Progenitor cell of endocrine pancreas (in vitro differentiated cells): ENCODE data around the gene NPHP4. TPM values are rescaled to one million over a fixed set of nuclear protein-coding genes. Genes with fewer than 3 reads are reported as not detected.

Experiments
- DNase-seq: peaks from one replicate; pipeline ENCODE4 v3.0.0; 2021; ENCODE audit warnings: low spot score; ENCODE audit not compliant: unreplicated experiment
- H3K27ac Mint-ChIP-seq: 2 replicates; pipeline ENCODE4 v1.8.0; 2021; ENCODE audit warnings: mild to moderate bottlenecking, moderate library complexity, mixed read lengths
- H3K27me3 Mint-ChIP-seq: 2 replicates; pipeline ENCODE4 v1.8.0; 2021; ENCODE audit warnings: mixed read lengths
- H3K36me3 Mint-ChIP-seq: 2 replicates; pipeline ENCODE4 v1.8.0; 2022; ENCODE audit warnings: mixed read lengths; ENCODE audit not compliant: insufficient read depth
- H3K4me1 Mint-ChIP-seq: 2 replicates; pipeline ENCODE4 v1.8.0; 2021; ENCODE audit warnings: low read depth, mixed read lengths
- H3K4me3 Mint-ChIP-seq: 2 replicates; pipeline ENCODE4 v1.8.0; 2021; ENCODE audit warnings: low read depth, mild to moderate bottlenecking, moderate library complexity, mixed read lengths
- H3K9me3 Mint-ChIP-seq: 2 replicates; pipeline ENCODE4 v1.8.0; 2021; ENCODE audit warnings: low read depth, mixed read lengths
- total RNA-seq: library from RNA; stranded (reverse); gene quantifications from 2 replicates; pipeline ENCODE4 v1.2.1, GENCODE V29; 2021
- TF ChIP-seq, protein P1 (sequence below): fragments of 200-600 bp; sonication (generic); IDR thresholded peaks from one replicate; pipeline ENCODE4 v1.5.0; 2021; ENCODE audit warnings: antibody characterized with exemption, mild to moderate bottlenecking; ENCODE audit not compliant: unreplicated experiment

Gene NPHP4
- total RNA-seq, 1 donor from 2014 or later: 29.9 TPM

DNA sequence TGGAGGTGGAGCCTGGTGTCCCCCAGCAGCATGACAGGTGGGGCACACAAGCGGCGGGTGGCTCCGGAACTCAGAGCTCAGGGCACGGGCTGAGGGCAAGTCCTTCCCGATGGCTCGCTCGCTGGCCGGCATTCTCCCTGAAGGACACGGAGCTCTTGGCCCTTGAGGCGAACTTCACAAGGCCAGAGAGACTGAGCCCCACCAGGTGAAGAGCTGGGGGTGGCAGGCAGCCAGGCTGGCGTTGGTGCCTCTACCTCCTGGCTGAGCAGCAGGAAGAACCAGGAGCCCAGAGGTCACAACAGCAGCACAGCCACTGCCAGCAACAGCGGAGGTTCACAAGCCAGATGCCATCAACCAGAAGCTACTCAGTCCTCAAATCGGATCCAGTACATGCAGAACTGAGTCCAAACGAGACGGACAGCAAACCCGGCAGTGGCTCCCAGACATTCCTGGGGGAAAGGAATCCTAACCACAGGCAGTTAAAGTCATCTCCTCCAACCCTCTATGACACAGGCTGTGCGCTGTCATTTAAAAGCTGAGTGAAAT is 54.1 kb downstream of the NPHP4 start:
- Mint-ChIP-seq H3K9me3 (peaks cover 3% of the 10 kb centered on the region), H3K27me3 (no peaks in the 10 kb centered on the region), H3K36me3 (peaks cover 19% of the 10 kb centered on the region), H3K4me3 (no peak overlapping the region), H3K27ac (no peak overlapping the region), H3K4me1 (peaks cover 2% of the 10 kb centered on the region)
- DNase-seq: no peak
- TF ChIP-seq, protein P1, sequence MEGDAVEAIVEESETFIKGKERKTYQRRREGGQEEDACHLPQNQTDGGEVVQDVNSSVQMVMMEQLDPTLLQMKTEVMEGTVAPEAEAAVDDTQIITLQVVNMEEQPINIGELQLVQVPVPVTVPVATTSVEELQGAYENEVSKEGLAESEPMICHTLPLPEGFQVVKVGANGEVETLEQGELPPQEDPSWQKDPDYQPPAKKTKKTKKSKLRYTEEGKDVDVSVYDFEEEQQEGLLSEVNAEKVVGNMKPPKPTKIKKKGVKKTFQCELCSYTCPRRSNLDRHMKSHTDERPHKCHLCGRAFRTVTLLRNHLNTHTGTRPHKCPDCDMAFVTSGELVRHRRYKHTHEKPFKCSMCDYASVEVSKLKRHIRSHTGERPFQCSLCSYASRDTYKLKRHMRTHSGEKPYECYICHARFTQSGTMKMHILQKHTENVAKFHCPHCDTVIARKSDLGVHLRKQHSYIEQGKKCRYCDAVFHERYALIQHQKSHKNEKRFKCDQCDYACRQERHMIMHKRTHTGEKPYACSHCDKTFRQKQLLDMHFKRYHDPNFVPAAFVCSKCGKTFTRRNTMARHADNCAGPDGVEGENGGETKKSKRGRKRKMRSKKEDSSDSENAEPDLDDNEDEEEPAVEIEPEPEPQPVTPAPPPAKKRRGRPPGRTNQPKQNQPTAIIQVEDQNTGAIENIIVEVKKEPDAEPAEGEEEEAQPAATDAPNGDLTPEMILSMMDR: no peak

DNA sequence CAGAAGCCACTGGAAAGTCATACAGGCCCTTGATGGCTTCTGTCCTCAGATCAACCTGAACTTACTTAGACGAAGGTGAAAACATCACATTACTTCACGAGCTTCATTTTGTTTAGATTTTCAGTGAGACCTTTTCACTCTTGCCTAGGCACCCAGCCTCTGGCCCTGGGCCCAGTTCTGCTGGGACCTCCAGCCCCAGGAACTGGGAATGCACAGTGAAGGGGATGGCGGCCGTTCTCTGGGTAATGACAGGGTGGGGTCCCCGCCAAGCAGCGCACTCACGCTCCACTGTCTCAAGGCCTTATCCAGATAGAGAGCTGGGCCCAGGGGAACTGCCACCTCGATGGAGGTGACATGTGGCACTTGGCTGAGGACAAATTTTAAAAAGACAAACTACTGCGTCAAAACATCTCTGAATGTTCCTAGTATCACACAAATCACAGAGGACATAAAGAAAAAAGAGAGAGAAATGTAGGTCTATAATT is 54.8 kb downstream of the NPHP4 start:
- H3K4me1 Mint-ChIP-seq: peaks cover 2% of the 10 kb centered on the region
- no peak overlapping the region for H3K4me3 Mint-ChIP-seq
- peaks cover 24% of the 10 kb centered on the region for H3K36me3 Mint-ChIP-seq
- peaks cover 3% of the 10 kb centered on the region for H3K9me3 Mint-ChIP-seq
- TF ChIP-seq, protein P1: no peak
- H3K27ac Mint-ChIP-seq: no peak overlapping the region
- no peak for DNase-seq
- H3K27me3 Mint-ChIP-seq: no peaks in the 10 kb centered on the region

DNA sequence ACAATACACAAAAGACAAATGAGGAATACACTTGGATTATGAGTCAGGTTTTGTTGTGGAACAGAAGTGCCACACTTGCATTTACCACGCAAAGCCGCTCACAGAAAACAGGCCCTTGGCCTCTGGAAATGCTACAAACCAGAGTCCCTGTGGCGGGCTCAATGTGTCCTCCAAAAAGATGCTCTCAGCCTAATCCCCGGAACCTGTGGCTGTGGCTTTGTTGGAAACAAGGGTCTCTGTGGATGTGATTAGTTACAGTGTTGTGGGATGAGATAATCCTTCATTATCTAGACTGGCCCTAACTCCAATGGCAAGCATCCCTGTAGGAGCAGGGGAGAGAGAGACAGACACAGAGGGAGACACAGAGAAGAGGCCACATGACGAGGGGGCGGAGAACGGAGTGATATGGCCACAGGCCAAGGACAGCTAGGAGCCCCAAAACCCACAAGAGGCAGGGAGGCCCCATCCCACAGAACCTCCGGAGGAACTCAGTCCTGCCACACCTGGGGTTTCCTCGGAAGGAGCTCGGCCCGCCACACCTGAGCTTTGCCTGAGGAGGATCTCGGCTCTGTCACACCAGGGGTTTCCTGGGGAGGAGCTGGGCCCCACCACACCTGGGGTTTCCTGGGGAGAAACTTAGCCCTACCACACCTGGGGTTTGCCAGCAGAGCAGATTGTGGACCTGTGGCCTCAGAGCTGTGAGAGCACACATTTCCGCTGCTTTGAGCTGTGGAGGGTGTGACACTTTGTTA is 55.4 kb downstream of the NPHP4 start:
- no peak overlapping the region for H3K4me3 Mint-ChIP-seq

DNA sequence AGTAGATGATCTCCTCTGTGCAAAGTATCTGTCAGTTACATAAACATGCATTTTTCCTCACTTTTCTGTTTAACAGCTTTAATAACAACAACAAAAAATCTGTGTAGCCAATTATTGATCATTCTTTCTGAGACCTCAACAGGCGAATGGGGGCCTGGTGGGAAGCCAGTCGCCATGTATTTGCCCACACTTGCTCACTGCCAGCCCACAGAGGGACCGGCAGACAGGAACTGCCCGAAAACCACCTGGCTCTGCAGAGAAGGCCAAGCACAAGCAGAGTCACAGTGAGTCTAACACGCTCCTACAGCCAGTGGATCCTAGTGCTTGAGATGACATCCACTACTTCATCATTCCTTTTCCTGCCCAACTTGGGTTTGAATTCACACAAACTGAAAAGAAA is 56.1 kb downstream of the NPHP4 start:
- peaks cover 2% of the 10 kb centered on the region for H3K4me1 Mint-ChIP-seq
- peaks cover 3% of the 10 kb centered on the region for H3K9me3 Mint-ChIP-seq
- peaks cover 20% of the 10 kb centered on the region for H3K36me3 Mint-ChIP-seq
- H3K4me3 Mint-ChIP-seq: no peak overlapping the region
- H3K27ac Mint-ChIP-seq: no peak overlapping the region
- TF ChIP-seq, protein P1: no peak
- H3K27me3 Mint-ChIP-seq: no peaks in the 10 kb centered on the region
- DNase-seq: no peak

More for the DNA sequence above, 55.4 kb downstream of the NPHP4 start:
- Mint-ChIP-seq H3K27me3 (no peaks in the 10 kb centered on the region), H3K36me3 (peaks cover 26% of the 10 kb centered on the region), H3K9me3 (peaks cover 3% of the 10 kb centered on the region), H3K27ac (no peak overlapping the region), H3K4me1 (peaks cover 2% of the 10 kb centered on the region)
- TF ChIP-seq, protein P1: no peak
- no peak for DNase-seq

DNA sequence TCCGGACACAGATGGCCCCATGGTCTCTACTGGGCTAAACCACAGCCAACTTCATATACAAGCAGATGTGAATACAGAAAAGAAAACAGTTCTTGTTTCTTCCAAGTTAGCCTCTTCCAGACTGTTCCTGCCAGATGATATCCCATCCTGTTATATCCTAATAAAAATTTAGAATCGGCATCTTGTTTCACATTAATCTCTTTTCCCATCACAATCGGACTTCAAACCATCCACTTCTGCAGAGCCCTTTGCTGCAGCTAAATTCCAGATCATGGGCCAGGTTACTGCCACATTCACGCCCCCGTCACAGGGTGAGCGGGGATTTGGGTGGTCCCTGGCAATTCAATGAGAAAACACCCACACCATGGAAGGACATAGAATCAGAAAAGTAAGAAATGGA is 57.2 kb downstream of the NPHP4 start:
- peaks cover 22% of the 10 kb centered on the region for H3K36me3 Mint-ChIP-seq
- no peaks in the 10 kb centered on the region for H3K27me3 Mint-ChIP-seq
- H3K9me3 Mint-ChIP-seq: peaks cover 3% of the 10 kb centered on the region
- TF ChIP-seq, protein P1: no peak
- H3K4me1 Mint-ChIP-seq: peaks cover 2% of the 10 kb centered on the region
- peak overlapping the region; percentile 43 for H3K27ac Mint-ChIP-seq
- H3K4me3 Mint-ChIP-seq: no peak overlapping the region
- no peak for DNase-seq
